GM23248 (cell line): ENCODE measurements around the gene ATP7B.

Source experiments
- EZH2 ChIP-seq: fragments of 200-600 bp; sonication (generic); IDR thresholded peaks from 2 replicates; pipeline ENCODE4 v1.6.1; 2018; ENCODE audit warnings: antibody characterized with exemption, mild to moderate bottlenecking; ENCODE audit not compliant: insufficient read depth, poor library complexity, severe bottlenecking
- EZH2phosphoT487 ChIP-seq: fragments of 200-600 bp; sonication (generic); IDR thresholded peaks from 2 replicates; pipeline ENCODE4 v1.6.1; 2018; ENCODE audit warnings: antibody characterized with exemption, moderate library complexity, mild to moderate bottlenecking, low read depth; ENCODE audit not compliant: insufficient read depth

GRCh38 chr13:52020191-52020590, 8.9 kb upstream of the ATP7B start:
- TF ChIP-seq EZH2 (no peak), EZH2phosphoT487 (no peak)
